GM23338 (cell line): ENCODE data around the gene AARS2. TPM values are rescaled to one million over a fixed set of nuclear protein-coding genes. Genes with fewer than 3 reads are reported as not detected.

ENCODE experiments used
- ATAC-seq: fragments of 200-7000 bp; cut with Tn5 transposase; 3 replicates; pipeline ENCODE4 v1.9.1; 2020
- DNase-seq: peaks from one replicate; pipeline ENCODE4 v3.0.0-alpha.2; 2015; ENCODE audit warnings: low spot score
- H2AFZ ChIP-seq: fragments of 200-600 bp; sonication (generic); 2 replicates; pipeline ENCODE4 v1.8.0; 2016; ENCODE audit warnings: antibody characterized with exemption, mild to moderate bottlenecking, moderate library complexity
- H3F3A ChIP-seq: fragments of 200-600 bp; sonication (generic); replicated peaks from 2 replicates; pipeline ENCODE4 v1.8.0; 2017; ENCODE audit warnings: antibody characterized with exemption, mixed run types, low read depth
- H3K27ac ChIP-seq: fragments of 200-600 bp; sonication (generic); 2 replicates; pipeline ENCODE4 v1.6.1; 2016; ENCODE audit warnings: low read depth
- H3K27me3 ChIP-seq: fragments of 200-600 bp; sonication (generic); 2 replicates; pipeline ENCODE4 v1.8.0; 2016; ENCODE audit warnings: mild to moderate bottlenecking, mixed run types, moderate library complexity; ENCODE audit not compliant: insufficient read depth
- H3K36me3 ChIP-seq: fragments of 200-600 bp; sonication (generic); 2 replicates; pipeline ENCODE4 v1.8.0; 2016; ENCODE audit warnings: mild to moderate bottlenecking; ENCODE audit not compliant: insufficient read depth
- H3K4me1 ChIP-seq: fragments of 200-600 bp; sonication (generic); 2 replicates; pipeline ENCODE4 v1.8.0; 2016; ENCODE audit warnings: mild to moderate bottlenecking, moderate library complexity; ENCODE audit not compliant: insufficient read depth
- H3K4me2 ChIP-seq: fragments of 200-600 bp; sonication (generic); 2 replicates; pipeline ENCODE4 v1.7.1; 2017; ENCODE audit warnings: mixed run types
- H3K4me3 ChIP-seq: fragments of 200-600 bp; sonication (generic); 2 replicates; pipeline ENCODE4 v1.6.1; 2016; ENCODE audit warnings: mixed run types
- H3K79me2 ChIP-seq: fragments of 200-600 bp; sonication (generic); replicated peaks from 2 replicates; pipeline ENCODE4 v1.8.0; 2017; ENCODE audit warnings: mild to moderate bottlenecking; ENCODE audit not compliant: insufficient read depth
- H3K9me2 ChIP-seq: fragments of 200-600 bp; sonication (generic); 2 replicates; pipeline ENCODE4 v1.8.0; 2017; ENCODE audit not compliant: insufficient read depth
- H4K20me1 ChIP-seq: fragments of 200-600 bp; sonication (generic); replicated peaks from 2 replicates; pipeline ENCODE4 v1.8.0; 2017; ENCODE audit warnings: mild to moderate bottlenecking; ENCODE audit not compliant: insufficient read depth
- H3K27ac Mint-ChIP-seq: 2 replicates; pipeline ENCODE4 v1.8.0; 2020; ENCODE audit warnings: inconsistent platforms, mild to moderate bottlenecking, moderate library complexity, mixed read lengths
- H3K27me3 Mint-ChIP-seq: 3 replicates; pipeline ENCODE4 v1.8.0; 2022; ENCODE audit warnings: low read depth, mild to moderate bottlenecking, moderate library complexity, mixed read lengths, inconsistent platforms; ENCODE audit not compliant: insufficient read depth, poor library complexity
- H3K36me3 Mint-ChIP-seq: 3 replicates; pipeline ENCODE4 v1.8.0; 2021; ENCODE audit warnings: low read depth, mild to moderate bottlenecking, inconsistent platforms, moderate library complexity, mixed read lengths
- H3K4me1 Mint-ChIP-seq: 3 replicates; pipeline ENCODE4 v1.8.0; 2020; ENCODE audit warnings: mild to moderate bottlenecking, inconsistent platforms, mixed read lengths
- H3K4me3 Mint-ChIP-seq: 3 replicates; pipeline ENCODE4 v1.8.0; 2021; ENCODE audit warnings: moderate library complexity, mild to moderate bottlenecking, inconsistent platforms, mixed read lengths
- H3K9me3 Mint-ChIP-seq: 3 replicates; pipeline ENCODE4 v1.8.0; 2020; ENCODE audit warnings: moderate library complexity, mild to moderate bottlenecking, inconsistent platforms, mixed read lengths
- CREB1 ChIP-seq: fragments of 250-450 bp; sonication (Bioruptor Pico); IDR thresholded peaks from 2 replicates; pipeline ENCODE4 v1.5.0; 2020; ENCODE audit warnings: low read depth, mild to moderate bottlenecking, moderate library complexity
- CTCF ChIP-seq, 2 experiments: fragments of 200-600 bp in 1 of 2; sonication (generic) in 1 of 2; conservative IDR thresholded peaks; 2 replicates each; pipeline versions ENCODE4 v1.5.1 to v1.6.1; 2016 to 2017; ENCODE audit warnings: antibody characterized with exemption in 2 of 2, low read depth in 2 of 2, mild to moderate bottlenecking in 2 of 2, moderate library complexity in 1 of 2
- EZH2 ChIP-seq: fragments of 200-600 bp; sonication (generic); IDR thresholded peaks from one replicate; pipeline ENCODE4 v1.8.0; 2017; ENCODE audit warnings: antibody characterized with exemption, mild to moderate bottlenecking, low read depth; ENCODE audit not compliant: unreplicated experiment
- EZH2phosphoT487 ChIP-seq: fragments of 200-600 bp; sonication (generic); IDR thresholded peaks from one replicate; pipeline ENCODE4 v1.8.1; 2018; ENCODE audit warnings: antibody characterized with exemption; ENCODE audit not compliant: unreplicated experiment
- JUNB ChIP-seq: IDR thresholded peaks from one replicate; pipeline ENCODE4 v1.6.1; 2016; ENCODE audit warnings: antibody characterized with exemption; ENCODE audit not compliant: unreplicated experiment
- NANOG ChIP-seq: IDR thresholded peaks from 2 replicates; pipeline ENCODE4 v1.6.1; 2016; ENCODE audit warnings: antibody characterized with exemption, borderline replicate concordance
- POLR2AphosphoS5 ChIP-seq: IDR thresholded peaks from 2 replicates; pipeline ENCODE4 v1.6.1; 2016; ENCODE audit warnings: antibody characterized with exemption, low read depth
- REST ChIP-seq: IDR thresholded peaks from one replicate; pipeline ENCODE4 v1.6.1; 2018; ENCODE audit warnings: antibody characterized with exemption; ENCODE audit not compliant: unreplicated experiment
- STAT1 ChIP-seq: IDR thresholded peaks from one replicate; pipeline ENCODE4 v1.6.1; 2016; ENCODE audit warnings: antibody characterized with exemption; ENCODE audit not compliant: unreplicated experiment
- ZNF114 ChIP-seq: fragments of 250-450 bp; sonication (Bioruptor Pico); IDR thresholded peaks from 2 replicates; pipeline ENCODE4 v1.5.0; 2020; ENCODE audit warnings: mild to moderate bottlenecking, moderate library complexity
- ZNF331 ChIP-seq: fragments of 250-450 bp; sonication (Bioruptor Pico); IDR thresholded peaks from 2 replicates; pipeline ENCODE4 v1.5.0; 2020; ENCODE audit warnings: low read depth, mild to moderate bottlenecking, moderate library complexity
- polyA plus RNA-seq: library from polyadenylated mRNA; unstranded; fragments of >200 nt; fragmentation: Nextera tagmentation; extraction: Ambion mirVana; gene quantifications from 2 replicates; pipeline ENCODE4 v1.2.1, GENCODE V29; 2016
- total RNA-seq: library from RNA; depleted of rRNA; stranded (reverse); fragments of >200 nt; shearing (Covaris generic); gene quantifications from 2 replicates; pipeline ENCODE4 v1.2.3, GENCODE V29; 2014
- TF ChIP-seq, protein P1 (sequence below): fragments of 250-450 bp; sonication (Bioruptor Pico); IDR thresholded peaks from 2 replicates; pipeline ENCODE4 v1.5.0; 2020; ENCODE audit warnings: mild to moderate bottlenecking, moderate library complexity
- TF ChIP-seq, protein P2 (sequence below): IDR thresholded peaks from 2 replicates; pipeline ENCODE4 v1.6.1; 2016; ENCODE audit warnings: antibody characterized with exemption

The AARS2 gene
- total and polyA plus RNA-seq, 2 experiments from 2014 or later, result 6.5 to 23.2 TPM

DNA sequence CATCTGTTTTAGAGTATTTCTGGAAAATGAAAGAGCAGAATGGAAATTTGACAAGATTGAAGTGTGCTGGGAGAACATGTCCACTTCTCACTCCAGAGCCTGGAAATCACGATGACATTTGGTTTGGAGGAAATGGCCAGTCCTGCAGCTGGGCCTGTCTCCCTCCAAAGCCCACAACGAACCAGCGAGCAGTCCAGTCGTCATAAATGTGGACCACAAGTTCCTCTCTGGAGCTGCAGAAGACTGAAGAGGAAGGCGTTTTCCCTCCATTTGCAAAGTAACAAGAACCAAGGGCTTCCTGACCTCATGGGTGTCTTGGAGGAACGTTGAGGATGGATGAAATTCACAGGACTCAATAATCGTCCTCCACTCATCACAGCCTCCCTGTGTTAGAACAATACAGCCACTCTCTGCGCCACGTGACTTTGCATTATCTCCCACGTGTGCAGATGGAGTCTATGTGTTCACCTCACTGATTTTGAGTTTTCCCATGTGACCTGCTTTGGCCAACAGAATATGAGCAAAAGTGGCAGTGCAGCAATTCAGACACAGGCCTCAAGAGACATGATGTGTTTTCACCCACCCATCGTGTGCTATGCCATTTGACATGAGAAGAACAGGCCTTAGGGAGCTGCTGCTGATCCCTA is 20.2 kb upstream of the AARS2 start:
- H3K4me3 Mint-ChIP-seq, result no peak overlapping the region
- no peaks in the 10 kb centered on the region for H3K9me3 Mint-ChIP-seq
- no peak for ATAC-seq
- no peak overlapping the region for H3K4me2 ChIP-seq
- no peaks in the 10 kb centered on the region for H3F3A ChIP-seq
- H3K36me3 Mint-ChIP-seq, result no peaks in the 10 kb centered on the region
- H3K27ac ChIP-seq, result no peak overlapping the region
- H3K79me2 ChIP-seq, result no peaks in the 10 kb centered on the region
- H2AFZ ChIP-seq, result no peak overlapping the region
- no peaks in the 10 kb centered on the region for H3K27me3 ChIP-seq
- no peak overlapping the region for H3K27ac Mint-ChIP-seq
- peaks cover 20% of the 10 kb centered on the region for H3K4me1 ChIP-seq
- H4K20me1 ChIP-seq, result no peaks in the 10 kb centered on the region
- H3K4me1 Mint-ChIP-seq, result peaks cover 21% of the 10 kb centered on the region
- TF ChIP-seq NANOG (no peak), REST (no peak), POLR2AphosphoS5 (no peak), EZH2 (no peak), CTCF (conservative IDR thresholded peaks at IDR 0.05; ENCODE audit: low read depth in 2 of 2) (no peak), ZNF331 (CRISPR knock-in tag) (no peak), JUNB (no peak), ZNF114 (CRISPR knock-in tag) (no peak), STAT1 (no peak), CREB1 (CRISPR knock-in tag) (no peak), EZH2phosphoT487 (no peak)
- TF ChIP-seq, protein P1, sequence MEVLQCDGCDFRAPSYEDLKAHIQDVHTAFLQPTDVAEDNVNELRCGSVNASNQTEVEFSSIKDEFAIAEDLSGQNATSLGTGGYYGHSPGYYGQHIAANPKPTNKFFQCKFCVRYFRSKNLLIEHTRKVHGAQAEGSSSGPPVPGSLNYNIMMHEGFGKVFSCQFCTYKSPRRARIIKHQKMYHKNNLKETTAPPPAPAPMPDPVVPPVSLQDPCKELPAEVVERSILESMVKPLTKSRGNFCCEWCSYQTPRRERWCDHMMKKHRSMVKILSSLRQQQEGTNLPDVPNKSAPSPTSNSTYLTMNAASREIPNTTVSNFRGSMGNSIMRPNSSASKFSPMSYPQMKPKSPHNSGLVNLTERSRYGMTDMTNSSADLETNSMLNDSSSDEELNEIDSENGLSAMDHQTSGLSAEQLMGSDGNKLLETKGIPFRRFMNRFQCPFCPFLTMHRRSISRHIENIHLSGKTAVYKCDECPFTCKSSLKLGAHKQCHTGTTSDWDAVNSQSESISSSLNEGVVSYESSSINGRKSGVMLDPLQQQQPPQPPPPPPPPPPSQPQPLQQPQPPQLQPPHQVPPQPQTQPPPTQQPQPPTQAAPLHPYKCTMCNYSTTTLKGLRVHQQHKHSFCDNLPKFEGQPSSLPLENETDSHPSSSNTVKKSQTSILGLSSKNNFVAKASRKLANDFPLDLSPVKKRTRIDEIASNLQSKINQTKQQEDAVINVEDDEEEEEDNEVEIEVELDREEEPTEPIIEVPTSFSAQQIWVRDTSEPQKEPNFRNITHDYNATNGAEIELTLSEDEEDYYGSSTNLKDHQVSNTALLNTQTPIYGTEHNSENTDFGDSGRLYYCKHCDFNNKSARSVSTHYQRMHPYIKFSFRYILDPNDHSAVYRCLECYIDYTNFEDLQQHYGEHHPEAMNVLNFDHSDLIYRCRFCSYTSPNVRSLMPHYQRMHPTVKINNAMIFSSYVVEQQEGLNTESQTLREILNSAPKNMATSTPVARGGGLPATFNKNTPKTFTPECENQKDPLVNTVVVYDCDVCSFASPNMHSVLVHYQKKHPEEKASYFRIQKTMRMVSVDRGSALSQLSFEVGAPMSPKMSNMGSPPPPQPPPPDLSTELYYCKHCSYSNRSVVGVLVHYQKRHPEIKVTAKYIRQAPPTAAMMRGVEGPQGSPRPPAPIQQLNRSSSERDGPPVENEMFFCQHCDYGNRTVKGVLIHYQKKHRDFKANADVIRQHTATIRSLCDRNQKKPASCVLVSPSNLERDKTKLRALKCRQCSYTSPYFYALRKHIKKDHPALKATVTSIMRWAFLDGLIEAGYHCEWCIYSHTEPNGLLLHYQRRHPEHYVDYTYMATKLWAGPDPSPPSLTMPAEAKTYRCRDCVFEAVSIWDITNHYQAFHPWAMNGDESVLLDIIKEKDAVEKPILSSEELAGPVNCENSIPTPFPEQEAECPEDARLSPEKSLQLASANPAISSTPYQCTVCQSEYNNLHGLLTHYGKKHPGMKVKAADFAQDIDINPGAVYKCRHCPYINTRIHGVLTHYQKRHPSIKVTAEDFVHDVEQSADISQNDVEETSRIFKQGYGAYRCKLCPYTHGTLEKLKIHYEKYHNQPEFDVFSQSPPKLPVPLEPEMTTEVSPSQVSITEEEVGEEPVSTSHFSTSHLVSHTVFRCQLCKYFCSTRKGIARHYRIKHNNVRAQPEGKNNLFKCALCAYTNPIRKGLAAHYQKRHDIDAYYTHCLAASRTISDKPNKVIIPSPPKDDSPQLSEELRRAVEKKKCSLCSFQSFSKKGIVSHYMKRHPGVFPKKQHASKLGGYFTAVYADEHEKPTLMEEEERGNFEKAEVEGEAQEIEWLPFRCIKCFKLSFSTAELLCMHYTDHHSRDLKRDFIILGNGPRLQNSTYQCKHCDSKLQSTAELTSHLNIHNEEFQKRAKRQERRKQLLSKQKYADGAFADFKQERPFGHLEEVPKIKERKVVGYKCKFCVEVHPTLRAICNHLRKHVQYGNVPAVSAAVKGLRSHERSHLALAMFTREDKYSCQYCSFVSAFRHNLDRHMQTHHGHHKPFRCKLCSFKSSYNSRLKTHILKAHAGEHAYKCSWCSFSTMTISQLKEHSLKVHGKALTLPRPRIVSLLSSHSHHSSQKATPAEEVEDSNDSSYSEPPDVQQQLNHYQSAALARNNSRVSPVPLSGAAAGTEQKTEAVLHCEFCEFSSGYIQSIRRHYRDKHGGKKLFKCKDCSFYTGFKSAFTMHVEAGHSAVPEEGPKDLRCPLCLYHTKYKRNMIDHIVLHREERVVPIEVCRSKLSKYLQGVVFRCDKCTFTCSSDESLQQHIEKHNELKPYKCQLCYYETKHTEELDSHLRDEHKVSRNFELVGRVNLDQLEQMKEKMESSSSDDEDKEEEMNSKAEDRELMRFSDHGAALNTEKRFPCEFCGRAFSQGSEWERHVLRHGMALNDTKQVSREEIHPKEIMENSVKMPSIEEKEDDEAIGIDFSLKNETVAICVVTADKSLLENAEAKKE (CRISPR knock-in tag), result no peak
- TF ChIP-seq, protein P2, sequence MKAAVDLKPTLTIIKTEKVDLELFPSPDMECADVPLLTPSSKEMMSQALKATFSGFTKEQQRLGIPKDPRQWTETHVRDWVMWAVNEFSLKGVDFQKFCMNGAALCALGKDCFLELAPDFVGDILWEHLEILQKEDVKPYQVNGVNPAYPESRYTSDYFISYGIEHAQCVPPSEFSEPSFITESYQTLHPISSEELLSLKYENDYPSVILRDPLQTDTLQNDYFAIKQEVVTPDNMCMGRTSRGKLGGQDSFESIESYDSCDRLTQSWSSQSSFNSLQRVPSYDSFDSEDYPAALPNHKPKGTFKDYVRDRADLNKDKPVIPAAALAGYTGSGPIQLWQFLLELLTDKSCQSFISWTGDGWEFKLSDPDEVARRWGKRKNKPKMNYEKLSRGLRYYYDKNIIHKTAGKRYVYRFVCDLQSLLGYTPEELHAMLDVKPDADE, result no peak
- H3K9me2 ChIP-seq, result 0 out of 2 replicates have a peak, but pooled peaks cover 8% of the 10 kb centered on the region
- H3K27me3 Mint-ChIP-seq, result peaks cover 2% of the 10 kb centered on the region
- no peak for DNase-seq
- no peaks in the 10 kb centered on the region for H3K36me3 ChIP-seq
- no peak overlapping the region for H3K4me3 ChIP-seq
